Gastroesophageal sphincter (tissue), 4 donors: ENCODE measurements around the gene MUSK. TPM values are rescaled to one million over a fixed set of nuclear protein-coding genes. Genes with fewer than 3 reads are reported as not detected.

Experiments
- ATAC-seq: fragments of 150-250 bp; one replicate; pipeline ENCODE4 v1.9.1; 2016; ENCODE audit warnings: mild to moderate bottlenecking, moderate library complexity
- H3K27ac ChIP-seq, 4 donors: fragments of 200-600 bp; sonication (generic) in 3 of 4; 1 replicate in 3 of 4; 2 replicates in 1 of 4; pipeline ENCODE4 v1.5.1; 2016 to 2019
- H3K27me3 ChIP-seq: fragments of 200-600 bp; sonication (generic); one replicate; pipeline ENCODE4 v1.5.1; 2019
- H3K36me3 ChIP-seq, 2 donors: fragments of 200-600 bp; sonication (generic); one replicate each; pipeline ENCODE4 v1.5.1; 2019; ENCODE audit warnings: control low read depth in 1 of 2
- H3K4me1 ChIP-seq, 3 donors: fragments of 200-600 bp; sonication (generic); 1 replicate in 2 of 3; 2 replicates in 1 of 3; pipeline ENCODE4 v1.5.1; 2016 to 2019; ENCODE audit warnings: control low read depth in 2 of 3
- H3K4me3 ChIP-seq, 2 donors: fragments of 200-600 bp; sonication (generic); one replicate each; pipeline ENCODE4 v1.5.1; 2019; ENCODE audit warnings: mild to moderate bottlenecking in 1 of 2, moderate library complexity in 1 of 2
- H3K9me3 ChIP-seq, 3 donors: fragments of 200-600 bp; sonication (generic); one replicate each; pipeline ENCODE4 v1.5.1; 2017 to 2019; ENCODE audit warnings: control low read depth in 2 of 3
- EP300 ChIP-seq: sonication (generic); formaldehyde crosslinking; IDR thresholded peaks from one replicate; pipeline ENCODE4 v1.6.1; 2017; ENCODE audit warnings: antibody characterized with exemption, mild to moderate bottlenecking
- POLR2A ChIP-seq, 2 donors: fragments of 450-650 bp; IDR thresholded peaks; one replicate each; pipeline ENCODE4 v1.6.1; 2017; ENCODE audit warnings: antibody characterized with exemption in 2 of 2, mild to moderate bottlenecking in 2 of 2, moderate library complexity in 1 of 2
- POLR2AphosphoS5 ChIP-seq: sonication (generic); formaldehyde crosslinking; IDR thresholded peaks from one replicate; pipeline ENCODE4 v1.6.1; 2017; ENCODE audit warnings: antibody characterized with exemption
- WGBS, 2 donors: methylation state at CpG; one replicate each; pipeline ENCODE4 v1.1.5; 2018; ENCODE audit warnings: low coverage in 1 of 2; 5-methylcytosine and 5-hydroxymethylcytosine counted together
- small RNA-seq, 4 donors: library from RNA; depleted of rRNA; stranded (forward); fragments of <200 nt; gene quantifications; one replicate each; pipeline ENCODE3, GENCODE V24; 2016
- total RNA-seq, 4 donors: library from RNA; depleted of rRNA; stranded (reverse); fragments of >200 nt; gene quantifications; one replicate each; pipeline ENCODE4 v1.1.0, GENCODE V29; 2016
- TF ChIP-seq, protein P1 (sequence below), 4 experiments: fragments of 200-600 bp in 2 of 4; fragments of 450-650 bp in 2 of 4; sonication (generic) in 1 of 4; IDR thresholded peaks; one replicate each; pipeline ENCODE4 v1.5.1; 2017 to 2019; ENCODE audit warnings: antibody characterized with exemption in 4 of 4, mild to moderate bottlenecking in 2 of 4, moderate library complexity in 2 of 4

The MUSK gene
- total RNA-seq, 4 donors from 2014 or later: 2.9 to 8.4 (median 4.2) TPM

DNA sequence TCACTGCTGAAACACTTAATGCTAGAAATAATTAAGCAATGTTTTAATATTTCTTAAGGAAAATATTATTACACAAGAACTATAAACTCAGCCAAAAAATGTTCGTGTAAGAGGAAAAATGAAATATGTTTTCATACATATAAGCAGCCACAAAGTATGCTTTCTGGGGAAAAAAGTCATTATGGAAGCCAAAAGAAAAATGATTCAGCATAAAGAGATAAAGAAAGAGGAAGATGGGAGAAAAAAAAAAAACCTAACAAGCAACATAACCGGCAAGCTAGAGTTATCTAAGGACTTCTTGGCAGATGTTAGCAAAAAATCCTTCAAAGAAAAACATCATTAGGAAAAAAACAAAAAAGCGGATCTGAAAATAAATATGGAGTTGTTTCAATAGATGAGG, 179.1 kb downstream of the MUSK start:
- ATAC-seq: no peak

GRCh38 chr9:110850401-110851135, 182.0 kb downstream of the MUSK start:
- TF ChIP-seq POLR2A (IDR thresholded peaks at IDR 0.05) (no peak), EP300 (no peak), POLR2AphosphoS5 (no peak)
- TF ChIP-seq, protein P1, sequence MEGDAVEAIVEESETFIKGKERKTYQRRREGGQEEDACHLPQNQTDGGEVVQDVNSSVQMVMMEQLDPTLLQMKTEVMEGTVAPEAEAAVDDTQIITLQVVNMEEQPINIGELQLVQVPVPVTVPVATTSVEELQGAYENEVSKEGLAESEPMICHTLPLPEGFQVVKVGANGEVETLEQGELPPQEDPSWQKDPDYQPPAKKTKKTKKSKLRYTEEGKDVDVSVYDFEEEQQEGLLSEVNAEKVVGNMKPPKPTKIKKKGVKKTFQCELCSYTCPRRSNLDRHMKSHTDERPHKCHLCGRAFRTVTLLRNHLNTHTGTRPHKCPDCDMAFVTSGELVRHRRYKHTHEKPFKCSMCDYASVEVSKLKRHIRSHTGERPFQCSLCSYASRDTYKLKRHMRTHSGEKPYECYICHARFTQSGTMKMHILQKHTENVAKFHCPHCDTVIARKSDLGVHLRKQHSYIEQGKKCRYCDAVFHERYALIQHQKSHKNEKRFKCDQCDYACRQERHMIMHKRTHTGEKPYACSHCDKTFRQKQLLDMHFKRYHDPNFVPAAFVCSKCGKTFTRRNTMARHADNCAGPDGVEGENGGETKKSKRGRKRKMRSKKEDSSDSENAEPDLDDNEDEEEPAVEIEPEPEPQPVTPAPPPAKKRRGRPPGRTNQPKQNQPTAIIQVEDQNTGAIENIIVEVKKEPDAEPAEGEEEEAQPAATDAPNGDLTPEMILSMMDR (IDR thresholded peaks at IDR 0.05): no peak
- H3K36me3 ChIP-seq: no peaks in the 10 kb centered on the region
- no peaks in the 10 kb centered on the region for H3K27me3 ChIP-seq
- H3K4me3 ChIP-seq: no peak overlapping the region
- WGBS, 2 donors: 73 to 83% methylated on average over 4 to 6 of the region's 6 CpGs
- H3K9me3 ChIP-seq: peaks cover 0 to 10% (median 0%) of the 10 kb centered on the region in 3 donors
- H3K27ac ChIP-seq: no peak overlapping the region
- no peak for ATAC-seq
- peaks cover 0 to 4% (median 0%) of the 10 kb centered on the region in 3 donors for H3K4me1 ChIP-seq

More for the DNA sequence above, 179.1 kb downstream of the MUSK start:
- no peaks in the 10 kb centered on the region for H3K27me3 ChIP-seq
- peaks cover 0 to 4% (median 0%) of the 10 kb centered on the region in 3 donors for H3K4me1 ChIP-seq
- H3K9me3 ChIP-seq: no peaks in the 10 kb centered on the region
- H3K27ac ChIP-seq: no peak overlapping the region
- WGBS, 2 donors: 12 to 18% methylated on average over 3 of the region's 3 CpGs
- no peak overlapping the region for H3K4me3 ChIP-seq
- H3K36me3 ChIP-seq: no peaks in the 10 kb centered on the region
- TF ChIP-seq POLR2AphosphoS5 (no peak), EP300 (no peak), POLR2A (IDR thresholded peaks at IDR 0.05) (no peak)
- TF ChIP-seq, protein P1 (IDR thresholded peaks at IDR 0.05): no peak

Small RNAs within 50 kb of the gene (small RNA-seq; reads per million reads assigned to genes)
- 0 reads per million in 4 donors for gene AL513328.1

Other genes starting within 250 kb of the MUSK start
- gene SVEP1, start 89.0 kb upstream of the MUSK start, total RNA-seq: 10 to 100 TPM; 37.2 to 70.4 (median 58.4) TPM